Neural progenitor cell (in vitro differentiated cells): ENCODE results near the gene PCDHGA8. TPM values are rescaled to one million over a fixed set of nuclear protein-coding genes. Genes with fewer than 3 reads are reported as not detected.

Source experiments
- DNase-seq: peaks from one replicate; pipeline ENCODE4 v3.0.0-alpha.2; 2016; ENCODE audit warnings: low spot score
- H2AFZ ChIP-seq: fragments of 200-600 bp; sonication (generic); replicated peaks from 2 replicates; pipeline ENCODE4 v1.6.1; 2016; ENCODE audit warnings: antibody characterized with exemption
- H3F3A ChIP-seq: fragments of 200-600 bp; sonication (generic); 2 replicates; pipeline ENCODE4 v1.6.1; 2016; ENCODE audit warnings: antibody characterized with exemption, low read depth
- H3K27ac ChIP-seq: fragments of 200-600 bp; sonication (generic); 2 replicates; pipeline ENCODE4 v1.5.1; 2016; ENCODE audit warnings: mild to moderate bottlenecking
- H3K27me3 ChIP-seq: fragments of 200-600 bp; sonication (generic); 2 replicates; pipeline ENCODE4 v1.6.1; 2016; ENCODE audit warnings: mild to moderate bottlenecking, moderate library complexity
- H3K36me3 ChIP-seq: fragments of 200-600 bp; sonication (generic); 2 replicates; pipeline ENCODE4 v1.5.1; 2016
- H3K4me1 ChIP-seq: fragments of 200-600 bp; sonication (generic); 2 replicates; pipeline ENCODE4 v1.6.1; 2016; ENCODE audit warnings: mixed run types
- H3K4me2 ChIP-seq: fragments of 200-600 bp; sonication (generic); 2 replicates; pipeline ENCODE4 v1.6.1; 2016
- H3K4me3 ChIP-seq: fragments of 200-600 bp; sonication (generic); 2 replicates; pipeline ENCODE4 v1.5.1; 2016
- H3K79me2 ChIP-seq: fragments of 200-600 bp; sonication (generic); 2 replicates; pipeline ENCODE4 v1.6.1; 2016; ENCODE audit warnings: low read depth
- H3K9ac ChIP-seq: fragments of 200-600 bp; sonication (generic); 2 replicates; pipeline ENCODE4 v1.6.1; 2016
- H3K9me3 ChIP-seq: fragments of 200-600 bp; sonication (generic); 2 replicates; pipeline ENCODE4 v1.5.1; 2016; ENCODE audit warnings: low read depth
- H4K20me1 ChIP-seq: fragments of 200-600 bp; sonication (generic); 2 replicates; pipeline ENCODE4 v1.6.1; 2016; ENCODE audit warnings: low read depth
- H3K27ac Mint-ChIP-seq: 3 replicates; pipeline ENCODE4 v1.8.0; 2021; ENCODE audit warnings: mixed read lengths
- H3K27me3 Mint-ChIP-seq: 2 replicates; pipeline ENCODE4 v1.8.0; 2022; ENCODE audit warnings: low read depth, mild to moderate bottlenecking, inconsistent platforms, moderate library complexity, mixed read lengths; ENCODE audit not compliant: insufficient read depth
- H3K36me3 Mint-ChIP-seq: 3 replicates; pipeline ENCODE4 v1.8.0; 2021; ENCODE audit warnings: mixed read lengths
- H3K4me1 Mint-ChIP-seq: 3 replicates; pipeline ENCODE4 v1.8.0; 2021; ENCODE audit warnings: mixed read lengths
- H3K4me3 Mint-ChIP-seq: 3 replicates; pipeline ENCODE4 v1.8.0; 2021; ENCODE audit warnings: mild to moderate bottlenecking, moderate library complexity, mixed read lengths
- H3K9me3 Mint-ChIP-seq: 3 replicates; pipeline ENCODE4 v1.8.0; 2020; ENCODE audit warnings: mixed read lengths
- CTCF ChIP-seq: fragments of 200-600 bp; sonication (generic); IDR thresholded peaks from 2 replicates; pipeline ENCODE4 v1.5.1; 2017; ENCODE audit warnings: antibody characterized with exemption, mild to moderate bottlenecking
- EZH2 ChIP-seq: fragments of 200-600 bp; sonication (generic); IDR thresholded peaks from 2 replicates; pipeline ENCODE4 v1.6.1; 2017; ENCODE audit warnings: antibody characterized with exemption, mild to moderate bottlenecking, moderate library complexity
- EZH2phosphoT487 ChIP-seq: fragments of 200-600 bp; sonication (generic); IDR thresholded peaks from 2 replicates; pipeline ENCODE4 v1.6.1; 2017; ENCODE audit warnings: antibody characterized with exemption
- total RNA-seq: library from RNA; depleted of rRNA; stranded (reverse); fragments of >200 nt; gene quantifications from 2 replicates; pipeline ENCODE4 v1.2.3, GENCODE V29; 2015; ENCODE audit warnings: low replicate concordance

PCDHGA8 gene
- total RNA-seq, 1 donor from 2014 or later: 3.3 TPM

GRCh38 chr5:141434006-141434405 is 41.6 kb downstream of the PCDHGA8 start:
- H3K36me3 ChIP-seq: peaks cover 14% of the 10 kb centered on the region
- DNase-seq: no peak
- peaks cover 21% of the 10 kb centered on the region for H3K9me3 ChIP-seq
- peaks cover 13% of the 10 kb centered on the region for H3K27me3 Mint-ChIP-seq
- no peak overlapping the region for H3K4me2 ChIP-seq
- H3K9ac ChIP-seq: no peak overlapping the region
- peaks cover 72% of the 10 kb centered on the region for H3K9me3 Mint-ChIP-seq
- no peaks in the 10 kb centered on the region for H3K4me1 ChIP-seq
- no peak overlapping the region for H3K27ac ChIP-seq
- H2AFZ ChIP-seq: no peak overlapping the region
- no peaks in the 10 kb centered on the region for H3K27me3 ChIP-seq
- H3K4me3 ChIP-seq: no peak overlapping the region
- no peak overlapping the region for H3K4me3 Mint-ChIP-seq
- TF ChIP-seq CTCF (no peak), EZH2phosphoT487 (no peak), EZH2 (no peak)
- H3K36me3 Mint-ChIP-seq: peaks cover 53% of the 10 kb centered on the region
- H3K79me2 ChIP-seq: no peaks in the 10 kb centered on the region
- H3K27ac Mint-ChIP-seq: no peak overlapping the region
- H3K4me1 Mint-ChIP-seq: no peaks in the 10 kb centered on the region
- peaks cover 17% of the 10 kb centered on the region for H3F3A ChIP-seq
- no peaks in the 10 kb centered on the region for H4K20me1 ChIP-seq

DNA sequence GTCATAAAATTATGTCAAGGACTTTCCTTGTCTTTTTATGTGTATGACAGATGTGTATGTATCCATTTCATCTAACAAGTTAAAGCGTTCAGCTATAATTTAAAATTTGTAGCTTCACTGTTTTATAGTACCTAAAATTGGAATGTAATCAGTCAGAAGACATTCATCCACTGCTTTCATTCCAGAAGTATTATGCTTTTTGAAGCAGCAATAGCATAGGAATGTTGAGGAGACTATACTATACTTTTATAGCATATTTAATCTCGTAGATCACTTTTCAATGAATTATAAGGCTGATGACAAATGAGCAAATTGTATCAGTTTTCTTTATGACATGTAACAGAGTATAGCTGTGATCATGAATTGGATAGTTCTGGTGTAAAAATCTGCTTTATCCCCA is 44.8 kb downstream of the PCDHGA8 start:
- H3K4me2 ChIP-seq: no peak overlapping the region
- H3K4me3 ChIP-seq: no peak overlapping the region
- H3K4me1 ChIP-seq: no peaks in the 10 kb centered on the region
- no peaks in the 10 kb centered on the region for H3K27me3 ChIP-seq
- no peak overlapping the region for H3K9ac ChIP-seq
- H3K79me2 ChIP-seq: no peaks in the 10 kb centered on the region
- no peaks in the 10 kb centered on the region for H3F3A ChIP-seq
- Mint-ChIP-seq H3K4me1 (no peaks in the 10 kb centered on the region), H3K27me3 (peaks cover 9% of the 10 kb centered on the region), H3K36me3 (peaks cover 55% of the 10 kb centered on the region), H3K4me3 (no peak overlapping the region), H3K27ac (no peak overlapping the region), H3K9me3 (peaks cover 74% of the 10 kb centered on the region)
- no peak for TF ChIP-seq CTCF
- TF ChIP-seq EZH2: no peak
- no peak for TF ChIP-seq EZH2phosphoT487
- H3K27ac ChIP-seq: no peak overlapping the region
- no peak overlapping the region for H2AFZ ChIP-seq
- no peaks in the 10 kb centered on the region for H3K9me3 ChIP-seq
- no peak for DNase-seq
- H3K36me3 ChIP-seq: no peaks in the 10 kb centered on the region
- no peaks in the 10 kb centered on the region for H4K20me1 ChIP-seq

DNA sequence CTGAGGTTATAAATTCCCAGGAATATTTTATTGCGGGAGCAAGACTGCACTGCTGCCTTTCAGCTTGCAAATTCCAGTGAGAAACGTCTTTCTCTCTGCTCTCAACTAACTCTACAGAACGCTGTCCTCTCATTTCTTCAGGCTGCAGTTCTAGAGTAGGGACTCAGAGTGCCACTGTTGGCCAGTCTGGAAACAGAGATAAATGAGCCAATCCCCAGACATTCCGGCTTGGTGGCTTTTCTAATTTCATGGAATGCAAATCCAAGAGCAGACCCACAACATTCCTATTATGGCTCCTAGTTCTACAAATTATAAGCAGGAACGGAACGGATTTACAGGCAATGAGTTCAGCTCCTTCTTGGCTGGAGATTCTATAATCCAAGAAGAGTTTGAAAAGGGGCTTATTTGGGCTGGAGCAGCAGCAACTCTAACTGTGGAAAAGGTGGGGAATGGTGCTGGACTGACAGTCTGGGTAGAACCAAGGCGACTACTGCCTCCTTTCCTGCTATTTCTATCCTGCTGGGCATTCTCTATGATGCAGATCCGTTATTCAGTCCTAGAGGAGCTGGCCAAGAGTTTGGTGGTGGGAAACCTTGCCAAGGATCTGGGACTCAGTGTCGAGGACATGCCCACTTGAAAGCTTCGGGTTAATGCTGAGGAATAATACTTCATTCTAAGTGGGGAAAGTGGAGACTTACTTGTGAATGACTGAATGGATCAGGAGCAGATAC is 47.1 kb downstream of the PCDHGA8 start:
- Mint-ChIP-seq H3K4me1 (no peaks in the 10 kb centered on the region), H3K36me3 (peaks cover 50% of the 10 kb centered on the region), H3K27me3 (peaks cover 2% of the 10 kb centered on the region), H3K4me3 (no peak overlapping the region), H3K9me3 (peaks cover 74% of the 10 kb centered on the region), H3K27ac (no peak overlapping the region)
- Histone ChIP-seq H3K27ac (no peak overlapping the region), H3K4me2 (no peak overlapping the region), H3K27me3 (no peaks in the 10 kb centered on the region), H3K4me3 (no peak overlapping the region), H3K36me3 (no peaks in the 10 kb centered on the region), H3K4me1 (no peaks in the 10 kb centered on the region), H3K79me2 (no peaks in the 10 kb centered on the region), H4K20me1 (no peaks in the 10 kb centered on the region), H3K9me3 (no peaks in the 10 kb centered on the region), H3K9ac (no peak overlapping the region), H3F3A (no peaks in the 10 kb centered on the region), H2AFZ (no peak overlapping the region)
- no peak for DNase-seq
- TF ChIP-seq EZH2phosphoT487 (no peak), EZH2 (no peak), CTCF (no peak)
